SK-N-SH (cell line): ENCODE measurements around the gene NCLN. TPM values are rescaled to one million over a fixed set of nuclear protein-coding genes. Genes with fewer than 3 reads are reported as not detected.

Experiments
- CTCF ChIA-PET: fragments of 300-600, 350-600 bp; formaldehyde crosslinking; extraction: SDS; loops from one replicate; lab custom pipeline; 2021; lab: Yijun Ruan, JAX
- POLR2A ChIA-PET: fragments of 350-600 bp; sonication (Branson Sonifier 250); formaldehyde crosslinking; extraction: SDS; loops from one replicate; lab custom pipeline; 2020; ENCODE audit warnings: antibody characterized with exemption, inconsistent platforms; lab: Yijun Ruan, JAX
- DNase-seq: peaks from one replicate; pipeline ENCODE4 v3.0.0; 2012
- H2AFZ ChIP-seq: fragments of 200-600 bp; sonication (generic); 2 replicates; pipeline ENCODE4 v1.8.1; 2016; ENCODE audit warnings: antibody characterized with exemption, mild to moderate bottlenecking, low read depth
- H3F3A ChIP-seq: fragments of 200-600 bp; sonication (generic); replicated peaks from 2 replicates; pipeline ENCODE3; 2016; ENCODE audit warnings: antibody characterized with exemption, mild to moderate bottlenecking; ENCODE audit not compliant: insufficient read depth
- H3K27ac ChIP-seq, 2 experiments: fragments of 200-500 bp in 1 of 2; fragments of 200-600 bp in 1 of 2; sonication (Bioruptor generic) in 1 of 2; sonication (generic), shearing (Covaris generic) in 1 of 2; 2 replicates each; pipeline versions ENCODE4 v1.5.1 to v1.6.1; 2014 to 2016; ENCODE audit warnings: low read depth in 2 of 2, inconsistent platforms in 1 of 2, low read length in 1 of 2, mild to moderate bottlenecking in 1 of 2, mixed read lengths in 1 of 2
- H3K27me3 ChIP-seq: fragments of 200-600 bp; sonication (generic), shearing (Covaris generic); 2 replicates; pipeline ENCODE4 v1.6.1; 2016; ENCODE audit warnings: mixed run types; ENCODE audit not compliant: insufficient read depth
- H3K36me3 ChIP-seq, 2 experiments: fragments of 200-500 bp in 1 of 2; fragments of 200-600 bp in 1 of 2; sonication (Bioruptor generic) in 1 of 2; sonication (generic) in 1 of 2; replicated peaks in 1 of 2; 2 replicates each; pipeline versions ENCODE3 to v1.5.1; 2014 to 2016; ENCODE audit warnings: low read length in 1 of 2, mild to moderate bottlenecking in 1 of 2; ENCODE audit not compliant: insufficient read depth in 2 of 2, control insufficient read depth in 1 of 2
- H3K4me1 ChIP-seq, 2 experiments: fragments of 200-500 bp in 1 of 2; fragments of 200-600 bp in 1 of 2; sonication (Bioruptor generic) in 1 of 2; sonication (generic), shearing (Covaris generic) in 1 of 2; 2 replicates each; pipeline versions ENCODE4 v1.5.1 to v1.6.1; 2014 to 2016; ENCODE audit warnings: low read depth in 1 of 2, low read length in 1 of 2, mixed run types in 1 of 2; ENCODE audit not compliant: insufficient read depth in 2 of 2, control insufficient read depth in 1 of 2
- H3K4me2 ChIP-seq: fragments of 200-600 bp; sonication (generic), shearing (Covaris generic); 2 replicates; pipeline ENCODE4 v1.6.1; 2017; ENCODE audit warnings: mixed run types
- H3K4me3 ChIP-seq, 2 experiments: fragments of 200-500 bp in 1 of 2; fragments of 200-600 bp in 1 of 2; sonication (Bioruptor generic) in 1 of 2; sonication (generic), shearing (Covaris generic) in 1 of 2; 2 replicates each; pipeline versions ENCODE4 v1.5.1 to v1.8.1; 2014 to 2016; ENCODE audit warnings: low read depth in 2 of 2, inconsistent platforms in 1 of 2, low read length in 1 of 2, mild to moderate bottlenecking in 1 of 2, mixed read lengths in 1 of 2, moderate library complexity in 1 of 2
- H3K79me2 ChIP-seq: fragments of 200-600 bp; sonication (generic); 2 replicates; pipeline ENCODE4 v1.8.1; 2017; ENCODE audit warnings: mild to moderate bottlenecking; ENCODE audit not compliant: insufficient read depth
- H3K9ac ChIP-seq: fragments of 200-600 bp; sonication (generic); 2 replicates; pipeline ENCODE4 v1.6.1; 2017; ENCODE audit warnings: mixed run types
- H3K9me2 ChIP-seq: fragments of 200-600 bp; sonication (generic); 2 replicates; pipeline ENCODE4 v1.6.1; 2017; ENCODE audit warnings: mixed run types
- H3K9me3 ChIP-seq: fragments of 200-600 bp; sonication (generic); 2 replicates; pipeline ENCODE4 v1.6.1; 2017; ENCODE audit warnings: mixed run types, mild to moderate bottlenecking, moderate library complexity
- H4K20me1 ChIP-seq: fragments of 200-600 bp; sonication (generic); 2 replicates; pipeline ENCODE4 v1.6.1; 2017; ENCODE audit warnings: mild to moderate bottlenecking, mixed run types; ENCODE audit not compliant: insufficient read depth
- CHD2 ChIP-seq: fragments of 150-350 bp; IDR thresholded peaks from 2 replicates; pipeline ENCODE4 v1.6.1; 2018; ENCODE audit warnings: low read length; ENCODE audit not compliant: partially characterized antibody
- ELF1 ChIP-seq: IDR thresholded peaks from 2 replicates; pipeline ENCODE4 v1.4.0; 2012
- FOXJ3 ChIP-seq: sonication (generic); formaldehyde crosslinking; IDR thresholded peaks from 2 replicates; pipeline ENCODE4 v1.5.1; 2020; ENCODE audit warnings: mild to moderate bottlenecking, missing genetic modification reagents
- FOXM1 ChIP-seq: IDR thresholded peaks from 2 replicates; pipeline ENCODE4 v1.4.0; 2012; ENCODE audit warnings: low read depth, mild to moderate bottlenecking
- MEF2A ChIP-seq: IDR thresholded peaks from 2 replicates; pipeline ENCODE4 v1.4.0; 2012; ENCODE audit warnings: low read depth, borderline replicate concordance
- RAD21 ChIP-seq: IDR thresholded peaks from 2 replicates; pipeline ENCODE4 v1.6.1; 2012; ENCODE audit warnings: mild to moderate bottlenecking, low read length
- RCOR1 ChIP-seq: fragments of 150-350 bp; IDR thresholded peaks from 2 replicates; pipeline ENCODE4 v1.6.1; 2017; ENCODE audit warnings: antibody characterized with exemption, low read length
- SMC3 ChIP-seq: IDR thresholded peaks from 2 replicates; pipeline ENCODE4 v1.6.1; 2012; ENCODE audit warnings: low read depth, low read length, improper control_type of control experiment
- TAF1 ChIP-seq: IDR thresholded peaks from 2 replicates; pipeline ENCODE4 v1.6.1; 2012; ENCODE audit warnings: low read depth, mild to moderate bottlenecking, low read length, moderate library complexity, borderline replicate concordance
- TCF12 ChIP-seq: IDR thresholded peaks from 2 replicates; pipeline ENCODE4 v1.4.0; 2012
- YY1 ChIP-seq: IDR thresholded peaks from 2 replicates; pipeline ENCODE4 v1.4.0; 2012; ENCODE audit warnings: low read depth, mild to moderate bottlenecking
- WGBS: methylation state at CpG from one replicate; pipeline ENCODE4 v1.1.6; 2017; ENCODE audit warnings: low lambda C conversion rate; 5-methylcytosine and 5-hydroxymethylcytosine counted together
- polyA plus RNA-seq, 3 experiments: library from polyadenylated mRNA; depleted of rRNA; stranded (reverse); fragments of >200 nt; gene quantifications; 2 replicates each; pipeline ENCODE4 v1.2.3, GENCODE V29; 2012
- TF ChIP-seq, protein P1 (sequence below): IDR thresholded peaks from 2 replicates; pipeline ENCODE4 v1.4.0; 2012; ENCODE audit warnings: low read depth, borderline replicate concordance
- TF ChIP-seq, protein P2 (sequence below): IDR thresholded peaks from 2 replicates; pipeline ENCODE4; 2012
- TF ChIP-seq, protein P3 (sequence below): IDR thresholded peaks from 2 replicates; pipeline ENCODE4 v1.6.1; 2012; ENCODE audit warnings: mild to moderate bottlenecking, low read depth, low read length, moderate library complexity
- TF ChIP-seq, protein P4 (sequence below): IDR thresholded peaks from 2 replicates; pipeline ENCODE4 v1.4.0; 2012; ENCODE audit warnings: low read depth, borderline replicate concordance

NCLN gene
- polyA plus RNA-seq, 1 of the 3 experiments (the other 2 are of a cell fraction): 69.0 TPM

DNA sequence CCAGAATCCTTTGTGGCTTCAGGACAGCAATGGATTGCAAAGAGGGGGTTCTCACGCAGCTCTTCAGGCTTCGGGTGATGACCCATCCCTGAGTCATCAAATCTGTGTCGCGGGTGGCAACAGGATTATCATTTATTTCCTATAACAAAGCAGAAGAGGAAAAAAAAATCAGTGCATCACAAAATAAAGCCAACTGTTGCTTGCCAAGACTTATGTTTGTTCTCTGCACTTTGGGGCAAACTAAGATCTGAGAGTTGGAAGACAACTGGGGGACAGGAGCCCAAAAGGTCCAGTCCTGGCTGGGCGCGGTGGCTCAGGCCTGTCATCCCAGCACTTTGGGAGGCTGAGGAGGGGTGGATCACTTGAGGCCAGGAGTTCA is 43.4 kb upstream of the NCLN start (continued):
- TF ChIP-seq, protein P1, sequence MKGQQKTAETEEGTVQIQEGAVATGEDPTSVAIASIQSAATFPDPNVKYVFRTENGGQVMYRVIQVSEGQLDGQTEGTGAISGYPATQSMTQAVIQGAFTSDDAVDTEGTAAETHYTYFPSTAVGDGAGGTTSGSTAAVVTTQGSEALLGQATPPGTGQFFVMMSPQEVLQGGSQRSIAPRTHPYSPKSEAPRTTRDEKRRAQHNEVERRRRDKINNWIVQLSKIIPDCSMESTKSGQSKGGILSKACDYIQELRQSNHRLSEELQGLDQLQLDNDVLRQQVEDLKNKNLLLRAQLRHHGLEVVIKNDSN: no peak
- TF ChIP-seq RCOR1 (no peak), TAF1 (no peak), TCF12 (peak; percentile 5; the same call in 1 of the 2 replicates), CHD2 (no peak), ELF1 (0 out of 2 replicates have a peak, but pooled peaks have one; percentile 19), FOXJ3 (CRISPR knock-in tag) (no peak), FOXM1 (no peak), SMC3 (no peak), RAD21 (no peak)
- TF ChIP-seq, protein P2, sequence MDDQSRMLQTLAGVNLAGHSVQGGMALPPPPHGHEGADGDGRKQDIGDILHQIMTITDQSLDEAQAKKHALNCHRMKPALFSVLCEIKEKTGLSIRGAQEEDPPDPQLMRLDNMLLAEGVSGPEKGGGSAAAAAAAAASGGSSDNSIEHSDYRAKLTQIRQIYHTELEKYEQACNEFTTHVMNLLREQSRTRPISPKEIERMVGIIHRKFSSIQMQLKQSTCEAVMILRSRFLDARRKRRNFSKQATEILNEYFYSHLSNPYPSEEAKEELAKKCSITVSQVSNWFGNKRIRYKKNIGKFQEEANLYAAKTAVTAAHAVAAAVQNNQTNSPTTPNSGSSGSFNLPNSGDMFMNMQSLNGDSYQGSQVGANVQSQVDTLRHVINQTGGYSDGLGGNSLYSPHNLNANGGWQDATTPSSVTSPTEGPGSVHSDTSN: peak; percentile 44; the same call in 1 of the 2 replicates
- TF ChIP-seq, protein P3, sequence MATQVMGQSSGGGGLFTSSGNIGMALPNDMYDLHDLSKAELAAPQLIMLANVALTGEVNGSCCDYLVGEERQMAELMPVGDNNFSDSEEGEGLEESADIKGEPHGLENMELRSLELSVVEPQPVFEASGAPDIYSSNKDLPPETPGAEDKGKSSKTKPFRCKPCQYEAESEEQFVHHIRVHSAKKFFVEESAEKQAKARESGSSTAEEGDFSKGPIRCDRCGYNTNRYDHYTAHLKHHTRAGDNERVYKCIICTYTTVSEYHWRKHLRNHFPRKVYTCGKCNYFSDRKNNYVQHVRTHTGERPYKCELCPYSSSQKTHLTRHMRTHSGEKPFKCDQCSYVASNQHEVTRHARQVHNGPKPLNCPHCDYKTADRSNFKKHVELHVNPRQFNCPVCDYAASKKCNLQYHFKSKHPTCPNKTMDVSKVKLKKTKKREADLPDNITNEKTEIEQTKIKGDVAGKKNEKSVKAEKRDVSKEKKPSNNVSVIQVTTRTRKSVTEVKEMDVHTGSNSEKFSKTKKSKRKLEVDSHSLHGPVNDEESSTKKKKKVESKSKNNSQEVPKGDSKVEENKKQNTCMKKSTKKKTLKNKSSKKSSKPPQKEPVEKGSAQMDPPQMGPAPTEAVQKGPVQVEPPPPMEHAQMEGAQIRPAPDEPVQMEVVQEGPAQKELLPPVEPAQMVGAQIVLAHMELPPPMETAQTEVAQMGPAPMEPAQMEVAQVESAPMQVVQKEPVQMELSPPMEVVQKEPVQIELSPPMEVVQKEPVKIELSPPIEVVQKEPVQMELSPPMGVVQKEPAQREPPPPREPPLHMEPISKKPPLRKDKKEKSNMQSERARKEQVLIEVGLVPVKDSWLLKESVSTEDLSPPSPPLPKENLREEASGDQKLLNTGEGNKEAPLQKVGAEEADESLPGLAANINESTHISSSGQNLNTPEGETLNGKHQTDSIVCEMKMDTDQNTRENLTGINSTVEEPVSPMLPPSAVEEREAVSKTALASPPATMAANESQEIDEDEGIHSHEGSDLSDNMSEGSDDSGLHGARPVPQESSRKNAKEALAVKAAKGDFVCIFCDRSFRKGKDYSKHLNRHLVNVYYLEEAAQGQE: no peak

DNA sequence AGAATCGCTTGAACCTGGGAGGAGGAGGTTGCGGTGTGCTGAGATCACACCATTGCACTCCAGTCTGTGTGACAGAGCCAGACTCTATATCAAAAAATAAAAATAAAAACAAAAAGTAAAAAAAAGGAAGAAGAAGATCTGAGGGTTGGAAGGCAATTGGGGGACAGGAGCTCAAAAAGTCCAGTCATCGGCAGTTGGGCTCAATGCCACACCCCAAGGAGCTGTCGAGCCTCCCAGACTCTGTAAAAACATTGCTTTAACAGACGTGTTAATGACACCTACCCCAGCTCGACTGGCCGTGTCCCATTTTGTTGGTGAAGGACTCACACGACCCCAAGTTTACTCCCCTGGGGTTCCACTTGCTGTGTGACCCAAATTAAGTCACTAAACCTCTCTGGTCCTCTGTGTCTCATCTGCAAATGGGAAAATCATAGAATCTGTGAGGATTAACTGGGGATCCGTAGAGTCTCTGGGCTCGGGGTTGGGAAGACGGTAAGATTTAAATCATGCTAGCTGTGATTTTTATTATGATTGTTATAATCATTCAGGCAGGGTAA is 42.9 kb upstream of the NCLN start:
- H3K27ac ChIP-seq: peak overlapping the region in 1 of 2 experiments; percentile 100; a peak in 2 of 4 replicates
- ChIA-PET POLR2A (interaction anchor here (1.5 kb wide), 1 partner anchor 193 kb away, joined by 6 read pairs; no protein-coding TSS in a partner anchor), CTCF (interaction anchor here (0.8 to 6.0 kb wide), 8 partner anchors 13 to 180 kb away, joined by 3 to 31 read pairs (median 4); no protein-coding TSS in a partner anchor)
- H3K79me2 ChIP-seq: no peaks in the 10 kb centered on the region
- no peaks in the 10 kb centered on the region for H3K27me3 ChIP-seq
- peak overlapping the region; percentile 76 for H2AFZ ChIP-seq
- peaks cover 0 to 16% of the 10 kb centered on the region in 2 experiments; a peak in 1 of 4 replicates for H3K4me1 ChIP-seq
- peak overlapping the region; percentile 75 for H3K9ac ChIP-seq
- no peaks in the 10 kb centered on the region for H3K9me2 ChIP-seq
- no peaks in the 10 kb centered on the region for H3K9me3 ChIP-seq
- TF ChIP-seq YY1 (no peak), RCOR1 (no peak), SMC3 (no peak), FOXM1 (no peak), MEF2A (no peak)
- TF ChIP-seq, protein P4, sequence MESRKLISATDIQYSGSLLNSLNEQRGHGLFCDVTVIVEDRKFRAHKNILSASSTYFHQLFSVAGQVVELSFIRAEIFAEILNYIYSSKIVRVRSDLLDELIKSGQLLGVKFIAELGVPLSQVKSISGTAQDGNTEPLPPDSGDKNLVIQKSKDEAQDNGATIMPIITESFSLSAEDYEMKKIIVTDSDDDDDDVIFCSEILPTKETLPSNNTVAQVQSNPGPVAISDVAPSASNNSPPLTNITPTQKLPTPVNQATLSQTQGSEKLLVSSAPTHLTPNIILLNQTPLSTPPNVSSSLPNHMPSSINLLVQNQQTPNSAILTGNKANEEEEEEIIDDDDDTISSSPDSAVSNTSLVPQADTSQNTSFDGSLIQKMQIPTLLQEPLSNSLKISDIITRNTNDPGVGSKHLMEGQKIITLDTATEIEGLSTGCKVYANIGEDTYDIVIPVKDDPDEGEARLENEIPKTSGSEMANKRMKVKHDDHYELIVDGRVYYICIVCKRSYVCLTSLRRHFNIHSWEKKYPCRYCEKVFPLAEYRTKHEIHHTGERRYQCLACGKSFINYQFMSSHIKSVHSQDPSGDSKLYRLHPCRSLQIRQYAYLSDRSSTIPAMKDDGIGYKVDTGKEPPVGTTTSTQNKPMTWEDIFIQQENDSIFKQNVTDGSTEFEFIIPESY: no peak
- no peak overlapping the region for H3K4me3 ChIP-seq
- no peaks in the 10 kb centered on the region for H3K36me3 ChIP-seq
- H3K4me2 ChIP-seq: peak overlapping the region; percentile 55; the same call in 1 of the 2 replicates
- no peak for DNase-seq
- WGBS: 73% methylated on average over 11 of the region's 11 CpGs
- peaks cover 34% of the 10 kb centered on the region for H3F3A ChIP-seq
- H4K20me1 ChIP-seq: no peaks in the 10 kb centered on the region
